ENCODE data around the gene UBL4B.

UBL4B gene

GRCh38 chr1:110112656-110113055, 413 bp downstream of the UBL4B start:
- in situ Hi-C loops (cut with MboI; ENCODE audit: low sequenced_read_pairs) = no loop called here

GRCh38 chr1:110113551-110113950, 1.3 kb downstream of the UBL4B start:
- in situ Hi-C loops (cut with MboI; ENCODE audit: low sequenced_read_pairs) = no loop called here

- in situ Hi-C loops (cut with MboI; ENCODE audit: low sequenced_read_pairs) = no loop called here
Measured at GRCh38 chr1:110114173-110114572, 1.9 kb downstream of the UBL4B start.

- in situ Hi-C loops (cut with MboI; ENCODE audit: low sequenced_read_pairs) = no loop called here
Measured at GRCh38 chr1:110114784-110115183, 2.5 kb downstream of the UBL4B start.

- in situ Hi-C loops (cut with MboI; ENCODE audit: low sequenced_read_pairs) = no loop called here
Measured at GRCh38 chr1:110118636-110119396, 6.6 kb downstream of the UBL4B start.

GRCh38 chr1:110119843-110120242, 7.6 kb downstream of the UBL4B start:
- in situ Hi-C loops (cut with MboI; ENCODE audit: low sequenced_read_pairs) = no loop called here

GRCh38 chr1:110120960-110121561, 8.8 kb downstream of the UBL4B start:
- in situ Hi-C loops (cut with MboI; ENCODE audit: low sequenced_read_pairs) = no loop called here

- in situ Hi-C loops (cut with MboI; ENCODE audit: low sequenced_read_pairs) = no loop called here
Measured at GRCh38 chr1:110123224-110123623, 11.0 kb downstream of the UBL4B start.

- in situ Hi-C loops (cut with MboI; ENCODE audit: low sequenced_read_pairs) = no loop called here
Measured at GRCh38 chr1:110125810-110126209, 13.6 kb downstream of the UBL4B start.

- in situ Hi-C loops (cut with MboI; ENCODE audit: low sequenced_read_pairs) = no loop called here
Measured at GRCh38 chr1:110130113-110130591, 17.9 kb downstream of the UBL4B start.

- in situ Hi-C loops (cut with MboI; ENCODE audit: low sequenced_read_pairs) = no loop called here
Measured at GRCh38 chr1:110130989-110131388, 18.7 kb downstream of the UBL4B start.

GRCh38 chr1:110132682-110133081, 20.4 kb downstream of the UBL4B start:
- in situ Hi-C loops (cut with MboI; ENCODE audit: low sequenced_read_pairs) = no loop called here

GRCh38 chr1:110133436-110133835, 21.2 kb downstream of the UBL4B start:
- in situ Hi-C loops (cut with MboI; ENCODE audit: low sequenced_read_pairs) = no loop called here

GRCh38 chr1:110134050-110134595, 21.9 kb downstream of the UBL4B start:
- in situ Hi-C loops (cut with MboI; ENCODE audit: low sequenced_read_pairs) = no loop called here

GRCh38 chr1:110135246-110135645, 23.0 kb downstream of the UBL4B start:
- in situ Hi-C loops (cut with MboI; ENCODE audit: low sequenced_read_pairs) = no loop called here

GRCh38 chr1:110135666-110136065, 23.4 kb downstream of the UBL4B start:
- in situ Hi-C loops (cut with MboI; ENCODE audit: low sequenced_read_pairs) = no loop called here

GRCh38 chr1:110136911-110137310, 24.7 kb downstream of the UBL4B start:
- in situ Hi-C loops (cut with MboI; ENCODE audit: low sequenced_read_pairs) = no loop called here

- in situ Hi-C loops (cut with MboI; ENCODE audit: low sequenced_read_pairs) = no loop called here
Measured at GRCh38 chr1:110138956-110139355, 26.7 kb downstream of the UBL4B start.

- in situ Hi-C loops (cut with MboI; ENCODE audit: low sequenced_read_pairs) = no loop called here
Measured at GRCh38 chr1:110144366-110144765, 32.1 kb downstream of the UBL4B start.

GRCh38 chr1:110148961-110149360, 36.7 kb downstream of the UBL4B start:
- in situ Hi-C loops (cut with MboI; ENCODE audit: low sequenced_read_pairs) = no loop called here

- in situ Hi-C loops (cut with MboI; ENCODE audit: low sequenced_read_pairs) = no loop called here
Measured at GRCh38 chr1:110150330-110151174, 38.3 kb downstream of the UBL4B start, which contains the start of gene SLC6A17. SLC6A17 (plus strand) TSS chr1:110150494; CDS start chr1:110166930, 16,436 bp downstream.

Data from HL-60/S4 treated with retinoic acid at 250 ng/mL for 4 days and 3 days (cell line).